Activated effector memory CD4-positive, alpha-beta T cell treated with Interleukin-2 at 50 U/mL for 16 hours (primary cell): Measurements from ENCODE around the gene HKDC1.
"Not testable (repeated sequence)": the region's sequence is repeated elsewhere in the genome, so short reads cannot be mapped to it uniquely, and the experiment has no call there.

Experiments used
- DNase-seq: peaks from one replicate; pipeline ENCODE4 v3.0.0-alpha.2; 2020

HKDC1 gene

DNA sequence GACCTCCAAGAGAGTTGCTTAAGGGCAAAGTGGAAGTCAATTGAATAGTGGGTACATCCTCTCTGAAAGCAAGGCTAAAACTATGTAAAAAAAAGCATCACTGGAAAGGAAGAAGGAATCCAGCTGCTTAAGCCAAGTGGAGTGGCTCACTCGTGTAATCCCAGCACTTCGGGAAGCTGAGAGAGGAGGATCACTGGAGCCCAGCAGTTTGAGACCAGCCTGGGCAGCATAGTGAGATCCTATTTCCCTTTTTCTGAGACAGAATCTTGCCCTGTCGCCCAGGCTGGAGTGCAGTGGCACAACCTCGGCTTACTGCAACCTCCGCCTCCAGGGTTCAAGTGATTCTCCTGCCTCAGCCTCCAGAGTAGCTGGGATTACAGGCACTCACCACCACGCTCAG lies 64.3 kb downstream of the HKDC1 start:
- DNase-seq: not testable (repeated sequence)

DNA sequence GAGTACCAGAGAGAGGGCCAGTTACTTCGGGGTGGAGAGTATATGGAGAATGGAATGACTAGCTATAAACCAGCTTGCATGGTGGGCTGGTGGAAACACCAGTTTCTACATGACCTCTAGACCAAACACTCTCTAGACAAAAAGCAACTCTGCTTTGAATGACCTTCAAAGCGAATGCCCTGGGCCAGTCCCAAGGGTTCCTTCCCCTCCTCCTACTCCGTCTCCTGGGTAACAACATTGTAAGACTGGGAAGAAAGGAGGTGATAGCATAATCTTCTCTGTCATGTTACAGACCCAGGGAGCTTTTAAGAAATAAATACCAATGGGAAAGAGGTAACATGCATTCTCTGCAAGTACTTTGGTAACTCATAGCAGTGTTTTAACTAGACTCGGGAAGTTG lies 65.6 kb downstream of the HKDC1 start:
- no peak for DNase-seq

DNA sequence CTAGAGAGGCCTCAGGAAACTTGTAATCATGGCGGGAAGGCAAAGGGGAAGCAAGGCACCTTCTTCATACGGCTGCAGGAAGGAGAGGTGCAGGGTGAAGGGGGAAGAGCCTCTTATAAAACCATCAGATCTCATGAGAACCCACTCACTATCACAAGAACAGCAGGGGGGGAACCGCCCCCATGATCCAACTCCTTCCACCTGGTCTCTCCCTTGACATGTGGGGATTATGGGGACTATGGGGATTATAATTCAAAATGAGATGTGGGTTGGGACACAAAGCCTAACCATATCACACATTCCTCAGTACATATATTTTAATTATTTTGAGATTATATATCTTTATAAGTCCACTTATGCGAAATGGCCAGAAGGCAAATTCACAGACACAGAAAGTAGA lies 67.0 kb downstream of the HKDC1 start:
- DNase-seq: no peak

DNA sequence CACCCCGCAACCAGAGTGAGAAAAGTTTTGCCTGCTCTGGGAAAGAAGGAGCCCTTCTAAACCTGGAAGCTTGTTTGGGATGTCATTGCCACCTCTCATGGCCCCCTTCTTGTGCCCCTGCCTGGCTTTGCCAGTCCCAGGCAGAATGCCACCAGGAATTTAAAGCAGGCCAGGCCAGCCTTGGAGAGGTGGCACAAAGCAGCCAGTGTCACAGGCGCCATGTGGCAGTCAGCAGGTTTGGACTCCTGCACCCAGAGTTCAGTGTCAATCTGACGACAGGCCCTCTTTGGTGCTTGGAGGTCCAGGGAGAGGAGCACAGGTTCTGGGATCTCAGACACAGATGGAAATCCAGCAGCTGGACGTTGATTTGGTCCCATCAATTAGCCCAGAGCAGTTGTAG lies 70.9 kb downstream of the HKDC1 start:
- no peak for DNase-seq

DNA sequence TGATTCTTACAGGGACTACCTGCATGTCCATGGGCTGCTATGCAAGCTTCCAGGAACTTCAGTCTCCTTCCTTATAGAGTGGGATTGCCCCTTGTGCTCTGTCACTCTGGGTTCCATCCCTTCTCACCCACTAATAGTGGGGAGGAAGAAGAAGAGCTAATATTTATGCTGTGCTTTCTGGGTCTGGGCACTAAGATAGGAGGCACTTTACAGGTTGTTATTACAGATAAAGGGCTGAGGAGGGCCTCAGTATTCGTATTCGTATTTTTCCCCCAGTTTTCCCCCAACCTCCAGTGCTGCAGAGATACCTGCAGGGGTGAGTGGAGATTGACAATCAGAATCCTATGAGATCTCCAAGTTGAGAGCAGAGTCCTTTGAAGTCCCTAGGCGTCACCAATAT lies 72.3 kb downstream of the HKDC1 start:
- no peak for DNase-seq

DNA sequence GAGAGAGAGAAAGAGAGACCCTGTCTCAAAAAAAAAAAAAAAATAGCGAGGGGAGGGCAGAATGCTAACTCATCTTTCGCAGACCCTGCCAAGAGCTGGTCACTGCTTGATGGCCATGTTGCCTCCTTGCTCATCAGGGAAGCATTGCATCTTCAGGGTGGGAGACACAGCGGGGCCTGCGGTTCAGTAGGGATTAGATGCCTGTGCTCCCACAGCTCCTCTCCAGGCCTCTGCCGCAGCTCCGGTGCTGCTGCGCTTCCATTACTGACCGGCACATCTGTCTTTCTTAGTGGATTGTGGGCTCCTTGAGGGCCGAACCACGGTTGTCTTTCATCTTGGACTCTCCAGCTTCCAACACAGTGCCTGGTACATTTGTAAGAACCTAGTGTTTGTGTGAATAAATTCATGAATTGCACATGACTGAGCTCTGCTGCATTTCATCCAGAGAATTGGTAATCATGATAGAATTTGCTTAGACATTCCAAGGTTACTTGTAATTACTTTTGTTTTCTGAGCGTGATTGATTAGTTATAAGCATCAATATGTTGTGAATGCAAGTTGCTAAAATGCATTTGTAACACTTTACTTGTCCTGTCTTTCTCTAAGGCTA lies 75.0 kb downstream of the HKDC1 start:
- DNase-seq: no peak

DNA sequence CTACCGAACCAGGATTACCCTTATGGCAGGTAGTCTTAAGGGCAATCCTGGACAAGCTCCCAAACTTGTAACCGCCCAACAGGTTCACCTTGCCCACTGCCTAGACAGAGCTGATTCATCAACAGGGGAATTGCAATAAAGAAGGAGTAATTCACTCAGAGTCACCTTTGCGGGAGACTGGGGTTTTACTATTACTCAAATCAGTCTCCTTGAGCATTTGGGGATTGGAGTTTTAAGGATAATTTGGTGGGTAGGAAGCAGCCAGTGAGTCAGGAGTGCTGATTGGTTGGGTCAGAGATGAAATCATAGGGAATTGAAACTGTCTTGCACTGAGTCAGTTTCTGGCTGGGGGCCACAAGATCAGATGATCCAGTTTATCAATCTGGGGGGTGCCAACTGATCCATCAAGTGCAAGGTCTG lies 83.5 kb downstream of the HKDC1 start:
- no peak for DNase-seq

DNA sequence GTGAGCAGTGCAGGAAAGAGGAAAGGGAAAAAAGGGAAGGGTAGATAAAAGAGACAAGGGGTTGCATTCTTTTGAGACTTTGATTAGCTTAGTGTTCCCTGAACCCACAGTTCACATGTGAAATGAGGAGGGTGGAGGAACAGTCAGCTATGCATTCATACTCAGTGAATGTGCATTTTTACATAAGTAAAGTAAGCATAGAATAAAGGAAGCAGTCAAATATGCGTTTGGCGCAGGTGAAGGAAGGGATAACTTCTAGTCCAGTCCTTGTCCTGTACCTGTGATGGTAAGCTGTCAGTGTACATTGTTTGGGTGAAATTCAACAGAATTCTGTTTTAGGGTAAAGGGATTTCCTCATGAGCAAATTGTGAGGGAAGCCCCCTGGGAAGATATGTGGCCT lies 86.3 kb downstream of the HKDC1 start:
- no peak for DNase-seq

DNA sequence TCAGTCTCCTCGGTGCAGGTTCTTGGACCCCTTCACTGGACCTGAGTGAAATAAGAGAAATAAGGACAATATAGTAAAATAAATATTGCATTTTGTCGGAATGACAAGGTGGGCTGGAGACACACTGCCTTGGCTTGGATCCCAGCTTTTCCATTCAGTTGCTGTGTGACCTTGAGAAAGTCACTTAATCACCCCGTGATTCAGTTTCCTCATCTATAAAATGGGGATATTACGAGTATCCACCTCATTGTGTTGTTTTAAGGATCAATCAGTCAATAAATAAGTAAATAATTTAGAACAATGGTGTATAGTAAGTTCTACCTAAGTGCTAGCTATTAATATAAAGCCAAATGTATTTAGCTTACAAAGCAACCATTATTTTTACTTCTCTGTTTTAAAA lies 87.3 kb downstream of the HKDC1 start:
- DNase-seq: no peak

DNA sequence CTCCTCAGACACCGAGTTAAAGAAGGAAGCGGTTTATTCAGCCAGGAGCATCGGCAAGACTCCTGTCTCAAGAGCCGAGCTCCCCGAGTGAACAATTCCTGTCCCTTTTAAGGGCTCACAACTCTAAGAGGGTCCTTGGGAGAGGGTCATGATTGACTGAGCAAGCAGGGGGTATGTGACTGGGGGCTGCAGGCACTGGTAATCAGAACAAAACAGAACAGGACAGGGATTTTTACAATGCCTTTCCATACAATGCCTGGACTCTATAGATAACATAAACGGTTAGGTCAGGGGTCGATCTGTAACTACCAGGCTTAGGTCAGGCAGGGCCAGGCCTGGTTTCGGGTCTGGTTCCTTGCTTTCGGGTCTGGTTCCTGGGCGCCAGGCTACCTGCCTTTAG lies 88.2 kb downstream of the HKDC1 start:
- DNase-seq: not testable (repeated sequence)

DNA sequence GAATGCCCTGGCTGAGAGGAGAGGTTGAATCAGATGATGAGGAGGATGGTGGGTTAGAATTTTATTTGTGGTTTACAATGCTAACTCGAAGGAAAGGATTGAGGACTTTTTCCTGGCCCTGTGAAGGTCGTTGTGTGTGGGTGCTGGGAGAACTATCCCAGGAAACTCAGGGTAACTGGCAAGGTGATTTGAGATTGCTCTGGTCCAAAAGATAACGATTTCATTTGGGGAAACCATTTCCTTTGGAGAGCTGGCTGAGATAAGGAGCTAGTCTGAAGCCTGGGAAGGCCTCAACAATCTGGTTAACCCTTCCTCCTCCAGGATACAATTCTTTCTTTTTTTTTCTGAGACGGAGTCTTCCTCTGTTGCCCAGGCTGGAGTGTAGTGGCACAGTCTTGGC lies 91.2 kb downstream of the HKDC1 start:
- no peak for DNase-seq

DNA sequence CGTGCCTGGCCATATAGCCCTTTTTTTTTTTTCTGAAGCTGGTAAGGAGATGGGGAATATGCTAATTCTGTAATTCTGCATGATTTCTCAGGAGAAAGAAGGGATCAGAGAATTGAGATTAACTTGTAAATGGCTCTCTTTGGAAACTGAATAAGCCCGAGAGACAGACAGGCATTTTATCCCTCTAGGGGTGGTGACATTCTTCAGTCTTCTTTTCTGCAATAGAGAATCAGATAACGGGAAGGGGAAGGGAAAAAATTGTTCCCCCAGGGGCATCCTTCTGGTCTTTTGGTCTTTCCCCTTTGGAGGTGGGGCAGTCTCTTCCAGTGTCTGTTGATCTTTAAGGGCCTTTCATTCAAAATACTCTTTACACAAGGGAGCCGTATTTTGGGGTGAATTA lies 92.4 kb downstream of the HKDC1 start:
- no peak for DNase-seq

DNA sequence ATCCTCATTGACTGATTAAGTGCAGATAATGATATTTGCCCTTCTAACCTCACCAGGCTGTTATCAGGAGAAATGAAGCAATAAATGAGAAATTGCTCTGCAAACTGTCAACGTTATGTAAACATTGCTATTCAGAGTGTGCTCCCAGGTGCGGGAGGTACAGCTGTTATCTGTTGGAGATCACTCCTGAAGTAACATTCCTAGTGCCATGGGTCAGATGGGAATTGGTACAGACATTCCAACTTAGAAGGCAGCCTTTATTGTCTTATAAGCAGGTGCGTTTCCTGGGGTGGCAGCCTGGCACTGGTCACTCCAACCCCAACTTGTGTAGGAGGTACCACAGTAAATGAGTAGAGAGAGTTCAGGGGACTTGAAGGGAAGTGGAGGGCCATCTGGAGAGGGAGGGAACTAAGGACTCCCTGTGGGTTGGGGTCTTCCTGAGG lies 95.0 kb downstream of the HKDC1 start:
- DNase-seq: no peak

DNA sequence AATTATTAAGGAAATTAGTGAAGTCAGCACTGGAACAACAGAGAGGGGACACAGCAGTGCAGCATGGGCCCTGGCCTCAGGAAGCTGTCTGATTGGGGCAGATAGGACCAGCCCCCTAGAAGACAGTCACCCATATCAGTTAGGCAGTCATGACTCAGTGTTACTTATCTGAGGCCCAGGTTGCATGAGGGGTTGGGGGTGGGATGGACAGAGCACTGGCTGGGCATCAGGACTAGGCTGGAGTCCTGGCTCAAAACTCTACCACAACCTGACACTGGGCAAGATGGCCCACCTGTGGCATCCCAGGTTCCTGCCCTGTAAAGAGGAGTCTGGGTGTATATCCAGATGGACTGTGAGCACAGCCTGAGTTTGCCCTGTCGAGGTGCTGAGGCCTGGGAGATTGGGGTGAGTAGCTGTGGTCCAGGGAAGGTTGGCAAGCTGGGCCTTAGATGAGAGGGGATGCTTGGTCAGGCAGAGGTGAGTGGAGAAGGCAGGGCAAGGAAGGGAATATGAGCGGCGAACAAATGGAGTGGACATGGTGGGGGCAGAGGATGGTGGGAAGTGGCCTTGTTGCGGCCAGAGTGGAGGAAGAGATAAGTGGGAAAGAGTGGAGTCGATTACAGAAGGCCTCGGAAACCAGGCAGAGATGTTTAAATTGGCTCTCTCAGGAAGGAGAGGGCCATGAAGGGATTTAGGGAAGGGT lies 95.6 kb downstream of the HKDC1 start:
- no peak for DNase-seq

DNA sequence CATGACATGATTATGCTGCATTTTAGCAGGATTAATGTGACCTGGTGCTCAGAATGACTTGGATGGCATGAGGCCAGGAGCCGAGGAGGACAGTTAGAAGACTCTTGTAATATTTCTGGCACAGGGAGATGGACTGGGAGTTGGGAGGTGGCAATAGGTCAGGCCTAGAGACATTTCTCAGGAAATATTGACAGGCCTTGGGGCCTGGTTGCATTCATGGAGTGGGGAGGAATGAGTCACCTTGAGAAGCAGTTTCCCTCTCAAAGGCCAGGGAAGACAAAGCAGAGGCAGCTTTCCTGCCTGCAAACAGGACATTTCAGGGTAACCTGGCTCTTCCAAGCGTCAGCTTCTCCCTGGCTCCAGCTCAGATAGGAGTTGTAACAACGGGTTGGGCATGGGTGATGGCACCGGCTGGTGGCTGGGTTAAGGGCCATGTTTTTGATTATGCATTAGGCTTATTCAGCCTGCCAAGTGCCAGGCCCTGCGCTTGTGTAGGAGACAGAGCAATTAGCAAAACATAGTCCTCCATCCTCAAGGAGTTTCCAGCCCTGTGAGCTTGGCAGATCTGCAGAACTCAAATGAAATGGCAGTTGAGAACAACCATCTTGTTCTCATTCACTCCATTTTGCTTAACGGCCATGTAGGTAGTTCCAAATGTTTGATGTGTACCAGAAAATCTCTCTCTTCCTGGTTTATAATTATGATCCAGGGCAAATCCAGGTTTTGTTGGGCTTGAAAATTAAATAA lies 96.4 kb downstream of the HKDC1 start:
- DNase-seq: no peak
